ENCODE data around the gene PPIB. TPM values are rescaled to one million over a fixed set of nuclear protein-coding genes. Genes with fewer than 3 reads are reported as not detected.
A peak's percentile ranks its signal among the peaks of the same experiment; 100 is the strongest.

PPIB gene
- total RNA-seq, 1 donor from 2014 or later: 425 TPM

DNA sequence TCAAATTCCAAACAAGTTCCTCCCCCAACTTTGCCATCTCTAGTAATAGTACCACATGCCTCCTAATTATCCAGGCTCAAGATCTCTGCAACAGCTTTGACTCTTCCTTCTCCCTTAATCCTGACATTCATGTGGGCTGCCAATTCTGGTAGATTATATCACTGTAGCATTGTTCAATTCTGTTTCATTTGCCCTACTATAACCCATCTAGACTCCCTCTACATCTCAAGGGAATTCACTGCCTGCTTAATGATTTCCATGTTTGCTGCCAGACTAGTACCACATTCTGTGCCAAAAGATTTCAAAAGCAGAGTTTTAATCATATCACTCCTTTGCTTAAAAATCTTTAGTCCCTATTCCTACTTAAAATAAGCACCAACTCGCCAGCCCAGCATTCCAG lies 34.6 kb upstream of the PPIB start:
- Mint-ChIP-seq H3K27ac (no peak overlapping the region), H3K9me3 (no peaks in the 10 kb centered on the region), H3K36me3 (peaks cover 15% of the 10 kb centered on the region), H3K27me3 (ENCODE audit: low read depth) (no peaks in the 10 kb centered on the region), H3K4me1 (no peaks in the 10 kb centered on the region), H3K4me3 (no peak overlapping the region)
- no peak for DNase-seq (ENCODE audit: low spot score in 2 of 2, unreplicated experiment in 2 of 2)
- TF ChIP-seq, protein P1, sequence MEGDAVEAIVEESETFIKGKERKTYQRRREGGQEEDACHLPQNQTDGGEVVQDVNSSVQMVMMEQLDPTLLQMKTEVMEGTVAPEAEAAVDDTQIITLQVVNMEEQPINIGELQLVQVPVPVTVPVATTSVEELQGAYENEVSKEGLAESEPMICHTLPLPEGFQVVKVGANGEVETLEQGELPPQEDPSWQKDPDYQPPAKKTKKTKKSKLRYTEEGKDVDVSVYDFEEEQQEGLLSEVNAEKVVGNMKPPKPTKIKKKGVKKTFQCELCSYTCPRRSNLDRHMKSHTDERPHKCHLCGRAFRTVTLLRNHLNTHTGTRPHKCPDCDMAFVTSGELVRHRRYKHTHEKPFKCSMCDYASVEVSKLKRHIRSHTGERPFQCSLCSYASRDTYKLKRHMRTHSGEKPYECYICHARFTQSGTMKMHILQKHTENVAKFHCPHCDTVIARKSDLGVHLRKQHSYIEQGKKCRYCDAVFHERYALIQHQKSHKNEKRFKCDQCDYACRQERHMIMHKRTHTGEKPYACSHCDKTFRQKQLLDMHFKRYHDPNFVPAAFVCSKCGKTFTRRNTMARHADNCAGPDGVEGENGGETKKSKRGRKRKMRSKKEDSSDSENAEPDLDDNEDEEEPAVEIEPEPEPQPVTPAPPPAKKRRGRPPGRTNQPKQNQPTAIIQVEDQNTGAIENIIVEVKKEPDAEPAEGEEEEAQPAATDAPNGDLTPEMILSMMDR (IDR thresholded peaks at IDR 0.05; ENCODE audit: unreplicated experiment): no peak

DNA sequence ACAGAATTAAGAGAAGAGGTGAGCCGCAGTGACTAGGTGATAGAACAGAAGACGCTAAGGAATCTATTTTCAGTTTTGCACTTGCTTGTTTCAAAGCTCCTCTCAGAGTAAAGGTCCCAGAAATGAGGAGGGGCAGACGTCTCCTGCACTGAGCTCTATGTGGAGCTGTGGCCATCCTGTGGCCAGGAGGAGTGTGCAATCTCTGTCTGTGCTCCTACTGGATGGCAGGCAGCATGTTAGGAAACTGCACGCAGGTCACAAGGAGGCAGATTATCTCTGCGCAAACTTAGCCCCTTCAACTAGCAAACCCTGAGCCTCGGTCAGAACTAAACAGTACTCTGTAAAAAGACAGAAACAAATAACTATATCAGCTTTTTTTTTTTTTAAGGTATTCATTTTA lies 31.1 kb upstream of the PPIB start:
- Mint-ChIP-seq H3K27me3 (ENCODE audit: low read depth) (no peaks in the 10 kb centered on the region), H3K4me1 (peaks cover 5% of the 10 kb centered on the region), H3K4me3 (no peak overlapping the region), H3K9me3 (peaks cover 4% of the 10 kb centered on the region), H3K36me3 (peaks cover 13% of the 10 kb centered on the region), H3K27ac (no peak overlapping the region)
- TF ChIP-seq, protein P1 (IDR thresholded peaks at IDR 0.05; ENCODE audit: unreplicated experiment): no peak
- no peak for DNase-seq (ENCODE audit: low spot score in 2 of 2, unreplicated experiment in 2 of 2)

DNA sequence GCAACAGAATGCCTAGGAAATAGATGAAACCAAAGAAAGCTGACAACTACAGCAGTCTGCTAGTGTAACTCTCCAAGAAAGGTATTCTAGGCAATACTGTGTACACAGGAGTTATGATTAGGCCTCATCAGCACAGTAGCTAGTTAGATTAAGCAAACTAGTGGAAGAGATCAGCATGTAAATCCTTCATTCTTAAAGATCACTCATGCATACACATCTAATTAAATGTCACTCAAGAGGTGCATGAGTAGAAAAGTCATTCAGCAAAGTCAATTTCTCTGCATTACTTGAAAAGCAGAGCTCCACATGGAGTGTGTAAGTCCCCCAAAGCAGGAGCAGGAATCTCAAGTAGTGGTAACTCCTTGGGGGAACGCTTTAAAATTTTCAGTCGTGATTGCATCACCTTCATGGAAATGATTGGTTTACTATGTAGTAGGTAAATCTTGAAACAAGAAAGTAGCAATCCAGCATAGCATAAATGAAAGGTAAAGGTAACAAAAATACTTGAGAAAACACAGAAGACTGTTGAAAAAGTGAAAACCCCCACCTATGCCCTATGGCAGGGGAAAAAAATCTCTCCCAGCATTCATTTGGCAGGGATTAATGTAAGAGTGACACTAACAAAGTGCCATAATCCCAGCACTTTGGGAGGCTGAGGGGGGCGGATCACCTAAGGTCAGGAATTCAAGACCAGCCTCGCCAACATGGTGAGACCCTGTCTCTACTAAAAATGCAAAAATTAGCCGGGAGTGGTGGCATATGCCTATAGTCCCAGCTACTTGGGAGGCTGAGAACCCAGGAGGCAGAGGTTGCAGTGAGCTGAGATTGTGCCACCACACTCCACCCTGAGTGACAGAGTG lies 29.4 kb upstream of the PPIB start:
- Mint-ChIP-seq H3K27me3 (ENCODE audit: low read depth) (no peaks in the 10 kb centered on the region), H3K4me3 (no peak overlapping the region), H3K4me1 (peaks cover 15% of the 10 kb centered on the region), H3K27ac (no peak overlapping the region), H3K9me3 (peaks cover 4% of the 10 kb centered on the region), H3K36me3 (peaks cover 14% of the 10 kb centered on the region)
- no peak for DNase-seq (ENCODE audit: low spot score in 2 of 2, unreplicated experiment in 2 of 2)
- TF ChIP-seq, protein P1 (IDR thresholded peaks at IDR 0.05; ENCODE audit: unreplicated experiment): no peak

DNA sequence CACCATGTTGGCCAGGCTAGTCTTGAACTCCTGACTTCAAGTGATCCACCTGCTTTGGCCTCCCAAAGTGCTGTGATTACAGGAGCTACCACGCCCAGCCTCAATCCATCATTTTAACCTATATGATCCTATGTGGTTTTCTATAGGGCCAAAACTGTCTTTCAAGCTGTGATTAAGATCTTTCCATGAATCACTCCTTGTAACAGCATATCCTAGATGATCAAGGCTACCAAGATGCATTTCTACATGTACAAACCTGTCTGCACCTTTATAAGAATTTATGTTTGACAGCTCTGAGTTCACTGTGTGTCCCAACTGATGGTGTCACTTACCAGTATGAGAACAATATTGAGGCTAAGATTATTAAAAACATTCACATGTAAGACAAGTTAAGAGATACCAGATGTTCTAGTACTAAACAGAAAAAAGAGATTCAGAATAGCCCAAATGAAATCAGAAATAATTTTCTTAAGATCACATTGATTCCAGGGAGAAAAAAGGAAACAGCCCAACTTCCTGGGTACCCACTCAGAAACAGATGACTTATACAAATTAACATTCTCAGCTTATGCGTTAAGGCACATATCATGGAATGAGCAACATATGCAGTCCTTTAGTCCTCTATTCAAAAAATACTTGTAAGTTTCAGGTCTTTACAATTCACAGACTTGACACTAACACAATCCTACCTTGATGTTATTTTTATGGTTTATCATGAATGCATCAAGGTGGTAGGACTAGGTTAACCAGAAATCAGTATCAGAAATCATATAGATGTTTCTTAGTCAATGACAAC lies 24.8 kb upstream of the PPIB start:
- peaks cover 15% of the 10 kb centered on the region for H3K36me3 Mint-ChIP-seq
- H3K9me3 Mint-ChIP-seq: peaks cover 4% of the 10 kb centered on the region
- H3K4me1 Mint-ChIP-seq: peaks cover 15% of the 10 kb centered on the region
- no peak for DNase-seq (ENCODE audit: low spot score in 2 of 2, unreplicated experiment in 2 of 2)
- H3K4me3 Mint-ChIP-seq: no peak overlapping the region
- no peaks in the 10 kb centered on the region for H3K27me3 Mint-ChIP-seq (ENCODE audit: low read depth)
- peak overlapping the region; percentile 56 for H3K27ac Mint-ChIP-seq
- TF ChIP-seq, protein P1 (IDR thresholded peaks at IDR 0.05; ENCODE audit: unreplicated experiment): no peak

DNA sequence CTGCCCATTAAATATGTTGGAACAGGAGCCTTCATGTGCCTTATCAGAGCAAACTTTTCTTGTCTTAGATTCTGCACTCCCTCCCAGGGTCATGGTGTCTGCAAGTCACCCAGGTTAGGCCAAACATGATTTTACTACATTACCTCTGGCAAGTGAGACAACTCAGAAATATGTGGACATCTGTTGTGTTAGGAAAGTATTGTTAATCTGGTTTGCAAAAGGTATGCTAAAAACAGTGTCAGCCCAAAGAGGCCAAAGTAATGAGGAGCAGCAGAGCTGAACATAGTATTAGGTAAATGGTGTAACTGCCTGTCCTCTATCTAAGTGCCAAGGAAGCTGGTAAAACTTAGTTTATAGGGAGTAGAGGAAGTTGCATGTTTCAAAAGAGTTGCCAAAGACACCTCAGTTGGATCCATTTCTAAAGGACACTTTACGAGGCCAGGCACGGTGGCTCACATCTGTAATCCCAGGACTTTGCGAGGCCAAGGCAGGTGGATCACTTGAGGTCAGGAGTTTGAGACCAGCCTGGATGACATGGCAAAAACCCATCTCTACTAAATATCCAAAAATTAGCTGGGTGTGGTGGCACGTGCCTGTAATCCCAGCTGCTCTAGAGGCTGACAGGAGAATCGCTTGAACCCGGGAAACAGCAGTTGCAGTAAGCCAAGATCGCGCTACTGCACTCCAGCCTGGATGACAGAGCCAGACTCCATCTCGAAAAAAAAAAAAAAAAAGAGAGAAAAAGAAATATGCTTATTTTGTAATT lies 22.5 kb upstream of the PPIB start:
- Mint-ChIP-seq H3K27ac (no peak overlapping the region), H3K9me3 (peaks cover 4% of the 10 kb centered on the region), H3K36me3 (peaks cover 15% of the 10 kb centered on the region), H3K27me3 (ENCODE audit: low read depth) (no peaks in the 10 kb centered on the region), H3K4me3 (no peak overlapping the region), H3K4me1 (peaks cover 16% of the 10 kb centered on the region)
- no peak for DNase-seq (ENCODE audit: low spot score in 2 of 2, unreplicated experiment in 2 of 2)
- TF ChIP-seq, protein P1 (IDR thresholded peaks at IDR 0.05; ENCODE audit: unreplicated experiment): no peak

Data from mesothelial cell of epicardium (in vitro differentiated cells).